Activated naive CD4-positive, alpha-beta T cell treated with anti-CD3 and anti-CD28 coated beads for 36 hours (primary cell): Measurements from ENCODE around the gene KRTAP12-2. TPM values are rescaled to one million over a fixed set of nuclear protein-coding genes. Genes with fewer than 3 reads are reported as not detected.
"Not testable (repeated sequence)": the region's sequence is repeated elsewhere in the genome, so short reads cannot be mapped to it uniquely, and the experiment has no call there.

Source experiments
- CTCF ChIA-PET: fragments of 350-600 bp; sonication (Branson Sonifier 250); formaldehyde crosslinking; loops from one replicate; lab custom pipeline; 2021; ENCODE audit warnings: antibody characterized with exemption; lab: Charles Lee
- DNase-seq: peaks from one replicate; pipeline ENCODE4 v3.0.0-alpha.2; 2020
- H3K27ac Mint-ChIP-seq: one replicate; pipeline ENCODE4 v1.8.0; 2021; ENCODE audit warnings: mild to moderate bottlenecking, mixed read lengths
- H3K27me3 Mint-ChIP-seq: one replicate; pipeline ENCODE4 v1.8.0; 2021; ENCODE audit warnings: low read depth, mixed read lengths
- H3K36me3 Mint-ChIP-seq: one replicate; pipeline ENCODE4 v1.8.0; 2021; ENCODE audit warnings: low read depth, mixed read lengths
- H3K4me1 Mint-ChIP-seq: one replicate; pipeline ENCODE4 v1.8.0; 2021; ENCODE audit warnings: low read depth, mixed read lengths
- H3K4me3 Mint-ChIP-seq: one replicate; pipeline ENCODE4 v1.8.0; 2021; ENCODE audit warnings: mild to moderate bottlenecking, moderate library complexity, mixed read lengths
- H3K9me3 Mint-ChIP-seq: one replicate; pipeline ENCODE4 v1.8.0; 2021; ENCODE audit warnings: mixed read lengths
- intact Hi-C: fragments of 100-400 bp; cut with micrococcal nuclease; formaldehyde crosslinking; loops from one replicate; pipeline ENCODE4 v1.15.1; 2023
- total RNA-seq, 2 experiments: library from RNA; stranded (reverse); gene quantifications; one replicate each; pipeline ENCODE4 v1.2.3, GENCODE V29; 2021

KRTAP12-2 gene
- total RNA-seq, 2 experiments from 2014 or later = not detected

GRCh38 chr21:44650973-44651675, 15.6 kb downstream of the KRTAP12-2 start:
- no peak for DNase-seq
- Mint-ChIP-seq H3K36me3 (peaks cover under 1% of the 10 kb centered on the region), H3K9me3 (peaks cover 13% of the 10 kb centered on the region), H3K4me1 (peaks cover 25% of the 10 kb centered on the region), H3K27me3 (no peaks in the 10 kb centered on the region), H3K27ac (no peak overlapping the region), H3K4me3 (no peak overlapping the region)
- intact Hi-C loops = no loop called here
- CTCF ChIA-PET = no interaction called here

- Mint-ChIP-seq H3K27ac (no peak overlapping the region), H3K9me3 (peaks cover 7% of the 10 kb centered on the region), H3K36me3 (no peaks in the 10 kb centered on the region), H3K4me3 (no peak overlapping the region), H3K4me1 (peaks cover 25% of the 10 kb centered on the region), H3K27me3 (no peaks in the 10 kb centered on the region)
- DNase-seq = no peak
- intact Hi-C loops = no loop called here
- CTCF ChIA-PET = no interaction called here
Observed at GRCh38 chr21:44650265-44650972, 16.3 kb downstream of the KRTAP12-2 start.

- H3K4me1 Mint-ChIP-seq = peaks cover 16% of the 10 kb centered on the region
- no peaks in the 10 kb centered on the region for H3K27me3 Mint-ChIP-seq
- no peak overlapping the region for H3K27ac Mint-ChIP-seq
- peaks cover 4% of the 10 kb centered on the region for H3K36me3 Mint-ChIP-seq
- DNase-seq = no peak
- CTCF ChIA-PET = interaction anchor here (1.2 kb wide), 1 partner anchor 8 kb away, joined by 3 read pairs; the partner anchor contains the start of gene KRTAP12-3
- intact Hi-C loops = no loop called here
- no peak overlapping the region for H3K4me3 Mint-ChIP-seq
- peaks cover 10% of the 10 kb centered on the region for H3K9me3 Mint-ChIP-seq
Observed at GRCh38 chr21:44649521-44650100, 17.1 kb downstream of the KRTAP12-2 start.

- CTCF ChIA-PET = interaction anchor here (1.2 kb wide), 1 partner anchor 9 kb away, joined by 3 read pairs; the partner anchor contains the start of gene KRTAP12-3
- H3K9me3 Mint-ChIP-seq = peaks cover 16% of the 10 kb centered on the region
- intact Hi-C loops = no loop called here
- peaks cover 9% of the 10 kb centered on the region for H3K4me1 Mint-ChIP-seq
- no peaks in the 10 kb centered on the region for H3K27me3 Mint-ChIP-seq
- H3K4me3 Mint-ChIP-seq = no peak overlapping the region
- H3K27ac Mint-ChIP-seq = no peak overlapping the region
- H3K36me3 Mint-ChIP-seq = peaks cover 9% of the 10 kb centered on the region
- no peak for DNase-seq
Observed at GRCh38 chr21:44648557-44649311, 18.0 kb downstream of the KRTAP12-2 start.

- Mint-ChIP-seq H3K27me3 (no peaks in the 10 kb centered on the region), H3K36me3 (peaks cover 9% of the 10 kb centered on the region), H3K4me1 (peaks cover 6% of the 10 kb centered on the region), H3K4me3 (no peak overlapping the region), H3K27ac (no peak overlapping the region), H3K9me3 (peaks cover 24% of the 10 kb centered on the region)
- CTCF ChIA-PET = no interaction called here
- no peak for DNase-seq
- intact Hi-C loops = no loop called here
Observed at GRCh38 chr21:44647222-44647552, 19.5 kb downstream of the KRTAP12-2 start.

- H3K4me1 Mint-ChIP-seq, H3K36me3 Mint-ChIP-seq, CTCF ChIA-PET, H3K27me3 Mint-ChIP-seq, H3K27ac Mint-ChIP-seq, DNase-seq, intact Hi-C loops, H3K4me3 Mint-ChIP-seq: not testable (repeated sequence)
- H3K9me3 Mint-ChIP-seq = peaks cover 24% of the 10 kb centered on the region
Observed at GRCh38 chr21:44646366-44647221, 20.1 kb downstream of the KRTAP12-2 start, which contains the start of gene KRTAP10-11. Gene KRTAP10-11 (plus strand): TSS chr21:44646414. CDS start chr21:44646459, 45 bp downstream.

- Mint-ChIP-seq H3K4me1 (peaks cover 6% of the 10 kb centered on the region), H3K9me3 (peaks cover 30% of the 10 kb centered on the region), H3K27me3 (no peaks in the 10 kb centered on the region), H3K27ac (no peak overlapping the region), H3K36me3 (peaks cover 9% of the 10 kb centered on the region), H3K4me3 (no peak overlapping the region)
- CTCF ChIA-PET = no interaction called here
- intact Hi-C loops = no loop called here
- DNase-seq = no peak
Observed at GRCh38 chr21:44644878-44645277, 21.8 kb downstream of the KRTAP12-2 start.

DNA sequence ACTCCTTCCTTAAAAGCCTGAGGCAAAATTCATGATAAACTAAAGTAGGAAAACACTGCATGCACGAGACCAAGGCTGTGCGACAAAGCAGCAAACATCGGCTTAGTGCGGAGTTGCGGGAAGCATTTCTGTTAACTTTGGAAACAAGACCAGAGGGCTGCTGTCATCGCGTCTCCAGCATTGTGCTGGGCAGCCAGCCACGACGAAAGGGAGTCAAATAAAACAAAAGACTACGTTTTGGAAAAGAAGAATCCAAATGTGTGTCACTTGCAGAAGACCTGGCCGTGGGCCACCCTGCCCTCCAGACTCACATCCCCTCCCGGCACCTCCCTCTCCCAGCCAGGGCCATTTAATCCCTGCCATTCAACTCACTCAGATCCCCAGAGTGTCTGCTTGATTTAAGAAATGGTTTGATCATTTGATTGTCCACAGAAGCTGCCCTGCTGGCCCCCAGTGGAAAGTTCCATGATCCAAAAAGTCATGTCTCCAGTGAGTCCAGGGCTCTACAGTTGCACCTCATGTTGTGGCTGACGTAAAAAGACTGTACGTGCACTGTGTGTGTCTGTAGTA, 22.9 kb downstream of the KRTAP12-2 start:
- DNase-seq = no peak
- Mint-ChIP-seq H3K4me1 (peaks cover 6% of the 10 kb centered on the region), H3K36me3 (peaks cover 9% of the 10 kb centered on the region), H3K27ac (no peak overlapping the region), H3K27me3 (no peaks in the 10 kb centered on the region), H3K9me3 (peaks cover 30% of the 10 kb centered on the region), H3K4me3 (no peak overlapping the region)
- CTCF ChIA-PET = no interaction called here
- intact Hi-C loops = no loop called here

- H3K36me3 Mint-ChIP-seq = peaks cover 9% of the 10 kb centered on the region
- no peak overlapping the region for H3K27ac Mint-ChIP-seq
- peaks cover 3% of the 10 kb centered on the region for H3K4me1 Mint-ChIP-seq
- intact Hi-C loops = no loop called here
- CTCF ChIA-PET = no interaction called here
- no peaks in the 10 kb centered on the region for H3K27me3 Mint-ChIP-seq
- DNase-seq = no peak
- H3K9me3 Mint-ChIP-seq = peaks cover 30% of the 10 kb centered on the region
- no peak overlapping the region for H3K4me3 Mint-ChIP-seq
Observed at GRCh38 chr21:44640761-44641160, 26.0 kb downstream of the KRTAP12-2 start.

GRCh38 chr21:44639331-44639655, 27.4 kb downstream of the KRTAP12-2 start:
- Mint-ChIP-seq H3K36me3 (peaks cover 4% of the 10 kb centered on the region), H3K27me3 (no peaks in the 10 kb centered on the region), H3K4me3 (no peak overlapping the region), H3K9me3 (peaks cover 21% of the 10 kb centered on the region), H3K27ac (no peak overlapping the region), H3K4me1 (peaks cover 3% of the 10 kb centered on the region)
- DNase-seq = no peak
- CTCF ChIA-PET = no interaction called here
- intact Hi-C loops = no loop called here

- H3K36me3 Mint-ChIP-seq, CTCF ChIA-PET, intact Hi-C loops, DNase-seq, H3K4me3 Mint-ChIP-seq, H3K27me3 Mint-ChIP-seq, H3K27ac Mint-ChIP-seq, H3K4me1 Mint-ChIP-seq: not testable (repeated sequence)
- peaks cover 15% of the 10 kb centered on the region for H3K9me3 Mint-ChIP-seq
Observed at GRCh38 chr21:44638506-44639330, 28.0 kb downstream of the KRTAP12-2 start.
